Hepatocyte (in vitro differentiated cells): ENCODE measurements around the gene CAND1. TPM values are rescaled to one million over a fixed set of nuclear protein-coding genes. Genes with fewer than 3 reads are reported as not detected.

Experiments used
- DNase-seq: peaks from one replicate; pipeline ENCODE4 v3.0.0-alpha.2; 2016; ENCODE audit warnings: low spot score
- H2AFZ ChIP-seq: fragments of 200-600 bp; sonication (generic); 2 replicates; pipeline ENCODE4 v1.6.0; 2016; ENCODE audit warnings: antibody characterized with exemption, mild to moderate bottlenecking
- H3K27ac ChIP-seq: fragments of 200-600 bp; sonication (generic); 2 replicates; pipeline ENCODE4 v1.5.1; 2016; ENCODE audit warnings: mild to moderate bottlenecking
- H3K27me3 ChIP-seq: fragments of 200-600 bp; sonication (generic); 2 replicates; pipeline ENCODE4 v1.6.1; 2016
- H3K36me3 ChIP-seq: fragments of 200-600 bp; sonication (generic); replicated peaks from 2 replicates; pipeline ENCODE4 v1.5.1; 2016; ENCODE audit warnings: low read depth; ENCODE audit not compliant: insufficient read depth
- H3K4me1 ChIP-seq: fragments of 200-600 bp; sonication (generic); 2 replicates; pipeline ENCODE4 v1.5.1; 2016; ENCODE audit warnings: mild to moderate bottlenecking, moderate library complexity; ENCODE audit not compliant: insufficient read depth
- H3K4me2 ChIP-seq: fragments of 200-600 bp; sonication (generic); 2 replicates; pipeline ENCODE4 v1.6.0; 2016
- H3K4me3 ChIP-seq: fragments of 200-600 bp; sonication (generic); 2 replicates; pipeline ENCODE4 v1.5.1; 2016; ENCODE audit warnings: mild to moderate bottlenecking
- H3K79me2 ChIP-seq: fragments of 200-600 bp; sonication (generic); 2 replicates; pipeline ENCODE4 v1.6.0; 2017; ENCODE audit warnings: mild to moderate bottlenecking
- H3K9me2 ChIP-seq: fragments of 200-600 bp; sonication (generic); replicated peaks from 2 replicates; pipeline ENCODE4 v1.6.0; 2017; ENCODE audit warnings: mild to moderate bottlenecking; ENCODE audit not compliant: insufficient read depth
- H3K9me3 ChIP-seq: fragments of 200-600 bp; sonication (generic); 2 replicates; pipeline ENCODE4 v1.5.1; 2016; ENCODE audit warnings: low read depth, mild to moderate bottlenecking
- H4K20me1 ChIP-seq: fragments of 200-600 bp; sonication (generic); 2 replicates; pipeline ENCODE4 v1.6.0; 2016; ENCODE audit warnings: mild to moderate bottlenecking; ENCODE audit not compliant: insufficient read depth, poor library complexity, severe bottlenecking
- EZH2 ChIP-seq: fragments of 200-600 bp; sonication (generic); IDR thresholded peaks from 2 replicates; pipeline ENCODE4 v1.6.1; 2016; ENCODE audit warnings: antibody characterized with exemption, mild to moderate bottlenecking, borderline replicate concordance
- EZH2phosphoT487 ChIP-seq: fragments of 200-600 bp; sonication (generic); IDR thresholded peaks from one replicate; pipeline ENCODE4 v1.6.1; 2018; ENCODE audit warnings: antibody characterized with exemption, mild to moderate bottlenecking, low read depth, moderate library complexity; ENCODE audit not compliant: unreplicated experiment, severe bottlenecking
- WGBS: methylation state at CpG from one replicate; pipeline ENCODE4 v1.1.6; 2016; ENCODE audit warnings: low lambda C conversion rate; ENCODE audit errors: missing lambda C conversion rate; 5-methylcytosine and 5-hydroxymethylcytosine counted together
- polyA plus RNA-seq: library from polyadenylated mRNA; unstranded; fragments of >200 nt; fragmentation: Nextera tagmentation; extraction: Ambion mirVana; gene quantifications from 2 replicates; pipeline ENCODE4 v1.2.1, GENCODE V29; 2016
- total RNA-seq: library from RNA; depleted of rRNA; stranded (reverse); fragments of >200 nt; gene quantifications from 2 replicates; pipeline ENCODE4 v1.2.3, GENCODE V29; 2014
- TF ChIP-seq, protein P1 (sequence below): fragments of 200-600 bp; sonication (generic); IDR thresholded peaks from 2 replicates; pipeline ENCODE4 v1.5.1; 2016; ENCODE audit warnings: antibody characterized with exemption, mild to moderate bottlenecking; ENCODE audit not compliant: poor library complexity

Gene CAND1
- total RNA-seq (130 and 138 TPM in 2 replicates), polyA plus RNA-seq (101 and 113 TPM in 2 replicates)

- TF ChIP-seq, protein P1, sequence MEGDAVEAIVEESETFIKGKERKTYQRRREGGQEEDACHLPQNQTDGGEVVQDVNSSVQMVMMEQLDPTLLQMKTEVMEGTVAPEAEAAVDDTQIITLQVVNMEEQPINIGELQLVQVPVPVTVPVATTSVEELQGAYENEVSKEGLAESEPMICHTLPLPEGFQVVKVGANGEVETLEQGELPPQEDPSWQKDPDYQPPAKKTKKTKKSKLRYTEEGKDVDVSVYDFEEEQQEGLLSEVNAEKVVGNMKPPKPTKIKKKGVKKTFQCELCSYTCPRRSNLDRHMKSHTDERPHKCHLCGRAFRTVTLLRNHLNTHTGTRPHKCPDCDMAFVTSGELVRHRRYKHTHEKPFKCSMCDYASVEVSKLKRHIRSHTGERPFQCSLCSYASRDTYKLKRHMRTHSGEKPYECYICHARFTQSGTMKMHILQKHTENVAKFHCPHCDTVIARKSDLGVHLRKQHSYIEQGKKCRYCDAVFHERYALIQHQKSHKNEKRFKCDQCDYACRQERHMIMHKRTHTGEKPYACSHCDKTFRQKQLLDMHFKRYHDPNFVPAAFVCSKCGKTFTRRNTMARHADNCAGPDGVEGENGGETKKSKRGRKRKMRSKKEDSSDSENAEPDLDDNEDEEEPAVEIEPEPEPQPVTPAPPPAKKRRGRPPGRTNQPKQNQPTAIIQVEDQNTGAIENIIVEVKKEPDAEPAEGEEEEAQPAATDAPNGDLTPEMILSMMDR, result peak; percentile 21
- TF ChIP-seq EZH2, result no peak
- Histone ChIP-seq H3K27me3 (no peaks in the 10 kb centered on the region), H3K27ac (peak within 1 kb of the TSS; percentile 91), H3K4me1 (peaks cover 18% of the 10 kb centered on the region), H2AFZ (peak within 1 kb of the TSS; percentile 58), H3K79me2 (peaks cover 42% of the 10 kb centered on the region), H3K4me2 (peak within 1 kb of the TSS; percentile 79), H3K36me3 (no peaks in the 10 kb centered on the region), H4K20me1 (peaks cover 38% of the 10 kb centered on the region), H3K9me2 (no peaks in the 10 kb centered on the region), H3K4me3 (peak within 1 kb of the TSS; percentile 86), H3K9me3 (no peaks in the 10 kb centered on the region)
- peak; percentile 98 for DNase-seq
- WGBS, result under 1% methylated on average over 57 of the region's 61 CpGs
Observed at GRCh38 chr12:67268896-67269632, at the start of gene CAND1. Gene CAND1, plus strand, starts transcription at chr12:67269358. Its CDS starts 360 bp downstream, at chr12:67269718.

GRCh38 chr12:67220065-67220464, 49.1 kb upstream of the CAND1 start:
- Histone ChIP-seq H4K20me1 (no peaks in the 10 kb centered on the region), H3K9me3 (no peaks in the 10 kb centered on the region), H3K27me3 (peaks cover 13% of the 10 kb centered on the region), H3K9me2 (no peaks in the 10 kb centered on the region), H3K4me3 (no peak overlapping the region), H2AFZ (no peak overlapping the region), H3K4me1 (no peaks in the 10 kb centered on the region), H3K79me2 (no peaks in the 10 kb centered on the region), H3K4me2 (no peak overlapping the region), H3K27ac (no peak overlapping the region), H3K36me3 (no peaks in the 10 kb centered on the region)
- TF ChIP-seq EZH2, result no peak
- TF ChIP-seq, protein P1, result peak; percentile 44
- peak; percentile 30 for DNase-seq
- 43% methylated on average over 4 of the region's 4 CpGs for WGBS

DNA sequence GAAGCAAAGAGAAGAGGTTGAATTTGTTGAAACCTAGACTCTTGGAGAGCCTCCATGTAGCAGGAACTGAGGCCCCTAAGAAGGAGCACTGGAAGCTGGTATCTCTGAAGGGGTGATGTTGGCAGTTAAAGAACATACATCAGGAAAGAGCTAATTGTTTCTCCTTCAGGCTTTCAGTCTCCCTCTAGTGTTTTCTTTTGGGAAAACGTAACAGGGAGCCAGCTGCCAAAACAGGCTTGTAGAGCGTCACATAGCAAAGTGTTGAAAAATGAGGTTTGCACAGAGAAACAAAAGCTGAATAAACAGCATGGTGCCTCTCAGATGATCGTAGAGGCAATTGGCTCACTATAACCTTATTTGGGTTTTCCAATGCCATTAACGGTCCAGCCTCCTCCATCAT, 46.9 kb upstream of the CAND1 start:
- Histone ChIP-seq H3K9me2 (no peaks in the 10 kb centered on the region), H3K27ac (no peak overlapping the region), H3K27me3 (peaks cover 4% of the 10 kb centered on the region), H3K4me1 (no peaks in the 10 kb centered on the region), H2AFZ (no peak overlapping the region), H3K79me2 (no peaks in the 10 kb centered on the region), H3K36me3 (no peaks in the 10 kb centered on the region), H3K9me3 (no peaks in the 10 kb centered on the region), H3K4me3 (no peak overlapping the region), H3K4me2 (no peak overlapping the region), H4K20me1 (no peaks in the 10 kb centered on the region)
- peak; percentile 15 for DNase-seq
- TF ChIP-seq EZH2phosphoT487, result no peak
- TF ChIP-seq, protein P1, result peak; percentile 49
- 35% methylated on average over 4 of the region's 4 CpGs for WGBS

GRCh38 chr12:67223225-67223624, 45.9 kb upstream of the CAND1 start:
- DNase-seq, result no peak

More at GRCh38 chr12:67223225-67223624, 45.9 kb upstream of the CAND1 start:
- Histone ChIP-seq H2AFZ (no peak overlapping the region), H4K20me1 (no peaks in the 10 kb centered on the region), H3K36me3 (no peaks in the 10 kb centered on the region), H3K27ac (no peak overlapping the region), H3K9me3 (no peaks in the 10 kb centered on the region), H3K4me2 (no peak overlapping the region), H3K79me2 (no peaks in the 10 kb centered on the region), H3K4me3 (no peak overlapping the region), H3K9me2 (no peaks in the 10 kb centered on the region), H3K4me1 (no peaks in the 10 kb centered on the region), H3K27me3 (no peaks in the 10 kb centered on the region)
- no peak for TF ChIP-seq EZH2
- no peak for TF ChIP-seq EZH2phosphoT487
- TF ChIP-seq, protein P1, result no peak
- 83% methylated on average over 3 of the region's 3 CpGs for WGBS
